Measurements from ENCODE around the gene GARS1.
A peak's percentile ranks its signal among the peaks of the same experiment; 100 is the strongest.

The GARS1 gene

DNA sequence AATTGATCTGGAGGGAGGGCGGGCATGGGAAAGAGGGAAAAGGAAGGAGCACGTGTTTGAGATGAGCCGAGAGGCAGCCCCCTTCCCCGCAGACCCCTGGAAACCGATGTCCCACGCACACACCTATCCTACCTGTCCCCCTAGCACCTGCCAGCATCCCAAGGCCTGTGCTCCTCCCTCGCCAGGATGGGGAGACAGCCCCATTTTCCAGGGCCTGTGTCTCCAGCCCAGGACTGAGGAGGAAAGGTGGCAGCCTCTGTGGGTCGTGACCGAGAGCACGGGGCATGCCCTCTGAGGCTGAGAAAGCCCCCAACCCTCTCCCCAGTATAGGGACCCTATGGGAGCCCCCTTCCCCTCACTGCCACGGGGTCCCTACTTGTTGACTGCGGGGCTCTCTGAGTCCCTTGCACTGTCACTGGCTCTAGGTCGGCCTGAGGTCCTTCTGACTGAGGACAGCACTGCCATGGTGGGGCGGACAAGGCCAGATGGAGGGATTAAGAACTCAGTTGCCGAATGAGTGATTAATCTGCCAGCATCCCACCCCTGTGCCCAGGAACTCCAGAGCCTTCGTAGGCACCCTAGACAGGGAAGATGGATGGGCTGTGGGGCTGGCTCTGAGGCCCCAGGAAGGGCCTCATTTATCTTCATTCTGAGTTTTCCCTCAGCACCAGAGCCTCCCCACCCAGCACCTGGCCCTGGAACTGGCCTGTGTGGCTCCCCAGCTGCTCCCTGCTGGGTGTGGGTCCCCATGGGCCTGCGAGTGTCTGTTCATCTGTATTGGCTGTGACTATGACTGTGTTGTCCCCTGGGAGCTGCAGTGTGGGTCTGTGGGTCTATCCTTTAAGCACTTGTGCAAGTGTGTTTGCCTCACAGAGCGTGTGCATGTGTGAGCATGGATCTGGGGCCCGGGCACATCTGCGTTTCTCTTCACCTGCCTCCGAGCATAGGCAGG lies 61.6 kb downstream of the GARS1 start:
- no peak for DNase-seq (ENCODE audit: low spot score)

GRCh38 chr7:30657131-30657530 lies 62.5 kb downstream of the GARS1 start:
- no peak for DNase-seq (ENCODE audit: low spot score)

- no peak for DNase-seq (ENCODE audit: low spot score)
These were observed 63.9 kb downstream of the GARS1 start for GRCh38 chr7:30658479-30659074.

- no peak for DNase-seq (ENCODE audit: low spot score)
These were observed 64.6 kb downstream of the GARS1 start for GRCh38 chr7:30659312-30659711.

- DNase-seq (ENCODE audit: low spot score): no peak
These were observed 65.9 kb downstream of the GARS1 start for GRCh38 chr7:30660331-30661255.

DNA sequence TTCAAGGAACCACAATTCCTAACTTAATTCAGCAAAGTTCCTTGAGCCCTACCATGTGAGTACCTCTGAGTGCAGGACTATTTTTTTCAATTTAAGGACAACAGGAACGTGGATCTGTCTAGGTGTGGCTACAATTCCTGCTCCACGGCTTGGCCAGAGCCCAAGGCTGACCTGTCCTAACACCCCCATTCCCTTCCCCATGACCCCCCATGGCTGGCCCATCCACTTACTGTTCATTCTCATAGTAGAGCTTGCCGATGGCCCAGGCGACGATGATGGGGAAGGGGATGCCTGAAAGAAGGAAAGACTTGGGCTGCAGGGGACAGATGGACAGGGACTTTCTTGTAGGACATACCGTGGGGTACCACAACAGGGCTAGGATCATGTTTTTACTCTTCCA lies 67.2 kb downstream of the GARS1 start:
- no peak for DNase-seq (ENCODE audit: low spot score)

DNA sequence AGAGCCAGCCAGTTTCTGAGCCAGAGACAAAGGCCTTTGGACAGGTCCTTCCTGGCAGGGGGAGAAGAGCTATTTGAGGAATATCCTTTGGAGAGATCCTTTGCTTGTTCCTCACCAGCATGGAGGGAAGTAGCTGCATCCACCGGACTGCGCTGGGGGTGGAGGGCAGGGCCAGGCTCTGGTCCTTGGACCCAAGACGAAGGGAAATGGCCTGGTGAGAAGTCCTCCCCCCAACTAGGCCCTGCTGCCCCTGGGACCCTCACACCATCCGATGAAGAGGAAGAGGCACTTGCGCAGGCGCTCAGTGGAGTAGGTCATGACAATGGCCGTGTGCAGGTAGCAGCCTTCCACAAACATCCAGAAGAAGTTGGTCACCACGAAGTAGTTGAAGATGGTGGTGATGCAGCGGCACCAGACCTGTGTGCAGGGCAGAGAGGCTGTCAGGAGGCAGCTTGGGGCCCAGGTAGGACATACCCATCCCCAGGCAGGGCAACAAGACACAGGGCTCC lies 67.8 kb downstream of the GARS1 start:
- DNase-seq (ENCODE audit: low spot score): no peak

DNA sequence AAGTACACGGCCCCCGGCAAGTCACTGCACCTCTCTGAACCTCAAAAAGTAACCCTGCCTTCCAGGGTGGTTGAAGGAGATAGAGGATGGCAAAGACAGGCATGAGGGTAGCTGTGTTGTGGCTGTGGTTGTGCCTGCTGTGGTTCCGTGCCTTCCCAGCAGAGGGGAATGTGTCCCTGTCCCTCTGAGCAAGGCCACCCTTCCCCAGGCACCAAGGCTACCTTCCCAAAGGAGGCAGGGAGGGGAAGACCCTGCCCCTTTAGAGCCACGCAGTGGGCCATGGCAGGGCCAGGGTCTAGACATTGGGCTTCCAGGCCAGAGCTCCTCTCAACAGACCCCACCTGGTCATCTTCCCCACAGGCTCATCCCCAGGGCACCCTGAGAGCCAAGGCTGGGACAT lies 68.7 kb downstream of the GARS1 start:
- no peak for DNase-seq (ENCODE audit: low spot score)

- no peak for DNase-seq (ENCODE audit: low spot score)
These were observed 69.7 kb downstream of the GARS1 start for GRCh38 chr7:30664184-30664885.

DNA sequence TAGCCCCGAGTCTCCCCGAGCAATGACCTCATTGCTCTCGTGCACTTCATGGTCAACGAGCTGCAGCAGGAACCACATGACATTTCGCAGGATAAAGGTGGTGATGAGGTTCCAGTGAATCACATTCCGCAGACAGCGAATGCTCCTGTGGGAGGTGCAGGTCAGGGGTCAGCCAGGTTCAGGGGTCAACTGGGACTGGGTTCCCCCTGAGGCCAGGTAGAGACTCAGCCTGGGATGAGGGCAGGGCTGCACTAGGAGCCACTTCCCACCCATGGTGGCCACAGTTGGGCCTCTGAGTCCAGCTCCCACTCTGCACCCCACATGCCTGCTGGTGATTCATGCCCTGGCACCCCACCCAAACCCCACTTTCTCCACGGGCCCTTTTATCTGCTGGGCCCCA lies 70.4 kb downstream of the GARS1 start:
- no peak for DNase-seq (ENCODE audit: low spot score)

DNA sequence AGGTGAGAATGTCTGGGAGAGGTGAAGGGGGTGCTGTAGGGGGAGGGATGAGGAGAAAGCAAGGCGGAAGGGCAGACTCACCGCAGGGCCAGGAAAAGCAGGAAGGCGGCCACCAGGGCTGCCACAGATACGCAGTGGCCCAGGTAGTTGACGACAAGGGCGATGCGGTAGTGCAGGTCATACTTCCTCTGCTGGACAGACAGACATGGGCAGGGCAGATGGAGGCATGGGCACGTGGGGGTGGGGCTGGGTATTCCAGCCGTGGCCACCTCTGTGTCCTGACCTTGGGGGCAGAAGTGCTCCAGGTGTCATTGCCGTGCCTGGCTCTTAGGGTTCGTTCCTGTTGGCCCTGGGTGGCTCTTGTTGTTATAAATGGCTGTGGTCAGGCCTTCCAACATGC lies 70.8 kb downstream of the GARS1 start:
- no peak for DNase-seq (ENCODE audit: low spot score)

DNA sequence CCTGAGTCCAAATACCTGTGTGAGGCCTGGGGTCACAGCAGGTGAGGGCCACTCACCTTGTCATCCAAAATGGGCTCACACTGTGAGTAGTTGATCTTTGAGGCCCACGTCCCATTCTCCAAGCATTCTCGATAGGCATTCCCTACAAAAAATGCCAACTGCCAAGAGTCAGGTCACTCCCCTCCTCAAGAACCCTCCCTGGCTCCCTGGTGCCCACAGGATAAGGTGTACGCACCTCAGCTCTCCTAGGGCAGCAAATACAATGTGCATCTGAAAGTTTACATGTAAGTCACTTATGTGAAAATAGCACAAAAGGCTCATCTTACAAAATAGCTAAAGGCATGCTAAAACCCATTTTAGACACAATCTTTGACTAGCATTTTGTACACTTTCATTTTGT lies 72.5 kb downstream of the GARS1 start:
- DNase-seq (ENCODE audit: low spot score): no peak

- no peak for DNase-seq (ENCODE audit: low spot score)
These were observed 73.4 kb downstream of the GARS1 start for GRCh38 chr7:30668102-30668501.

GRCh38 chr7:30671793-30672465 lies 77.3 kb downstream of the GARS1 start:
- peak; percentile 68 for DNase-seq (ENCODE audit: low spot score)

DNA sequence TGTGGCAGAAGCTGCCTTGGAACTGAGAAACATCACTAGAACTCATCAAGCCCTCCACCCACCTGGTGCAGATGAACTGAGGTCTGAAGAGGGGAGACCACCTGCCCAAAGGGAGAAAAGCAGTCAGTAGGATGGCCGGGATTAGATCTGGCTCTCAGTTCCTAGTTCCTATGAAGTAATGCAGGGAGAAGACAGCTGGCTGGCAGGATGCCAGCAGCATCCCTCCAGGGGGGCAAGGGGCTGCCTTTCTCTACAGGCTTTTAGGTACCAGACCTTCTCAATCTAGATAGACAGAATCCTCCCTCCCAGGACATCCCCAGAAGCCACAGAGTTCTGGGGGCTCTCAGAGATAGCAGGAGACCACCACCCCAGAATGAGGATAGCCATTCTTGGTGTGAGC lies 79.7 kb downstream of the GARS1 start:
- DNase-seq (ENCODE audit: low spot score): no peak

DNA sequence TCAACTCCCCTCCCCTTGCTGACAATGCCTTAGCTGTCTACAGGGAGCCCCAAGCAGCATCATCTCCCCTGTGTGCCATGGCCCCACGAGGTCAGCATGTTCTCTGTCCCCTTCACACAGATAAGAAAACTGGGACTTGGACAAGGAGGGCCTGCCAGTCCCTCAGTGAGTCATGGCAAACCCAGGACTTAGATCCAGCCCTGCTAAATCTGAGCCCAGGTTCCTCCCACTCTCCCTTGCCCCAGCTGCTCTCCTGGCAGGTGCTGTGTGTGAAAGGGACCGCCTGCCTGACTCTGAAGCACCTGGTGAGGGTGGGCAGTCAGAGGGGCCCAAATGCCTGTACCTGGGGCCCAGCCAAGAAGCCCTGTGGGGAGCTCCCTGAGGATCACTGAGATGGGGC lies 80.2 kb downstream of the GARS1 start:
- no peak for DNase-seq (ENCODE audit: low spot score)

- DNase-seq (ENCODE audit: low spot score): no peak
These were observed 84.1 kb downstream of the GARS1 start for GRCh38 chr7:30678805-30679204.

- no peak for DNase-seq (ENCODE audit: low spot score)
These were observed 85.0 kb downstream of the GARS1 start for GRCh38 chr7:30679664-30680063.

- DNase-seq (ENCODE audit: low spot score): no peak
These were observed 86.7 kb downstream of the GARS1 start for GRCh38 chr7:30681331-30681797.

DNA sequence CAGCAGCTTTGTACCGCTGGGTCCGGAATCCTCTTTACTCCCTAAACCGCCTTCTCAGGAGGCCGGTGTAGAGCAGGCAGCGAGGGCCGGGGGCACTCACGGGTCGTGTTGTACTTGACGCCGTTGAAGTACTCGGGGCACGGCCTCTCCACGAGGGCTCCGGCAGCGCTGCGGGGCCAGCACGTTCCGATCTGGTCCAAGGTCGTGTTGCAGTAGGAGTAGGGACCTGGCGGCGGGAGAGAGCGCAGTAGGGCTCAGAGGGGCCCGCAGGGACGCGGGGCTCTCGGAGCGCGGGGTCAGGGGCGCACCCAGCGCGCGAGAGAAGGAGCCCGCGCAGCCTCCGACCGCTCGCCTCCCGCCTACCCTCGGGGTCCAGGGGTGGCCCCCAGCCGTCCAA lies 87.1 kb downstream of the GARS1 start:
- peak; percentile 62 for DNase-seq (ENCODE audit: low spot score)
